ENCODE measurements around the gene CPNE5.

- TF ChIP-seq CTCF (IDR thresholded peaks at IDR 0.05; ENCODE audit: low read depth, low read length) (no peak), EZH2phosphoT487 (IDR thresholded peaks at IDR 0.05; ENCODE audit: low read depth) (no peak)
These were observed 147.6 kb downstream of the CPNE5 start for GRCh38 chr6:36691612-36692011.

Data from OCI-LY3 (cell line).